B cell (primary cell): ENCODE results near the gene FUCA1.

Experiments used
- CTCF ChIP-seq: fragments of 200-600 bp; IDR thresholded peaks from one replicate; pipeline ENCODE4 v1.8.0; 2022; ENCODE audit warnings: antibody characterized with exemption, mild to moderate bottlenecking
- EZH2 ChIP-seq: IDR thresholded peaks from 2 replicates; pipeline ENCODE4 v1.6.1; 2012; ENCODE audit warnings: borderline replicate concordance, low read depth, mild to moderate bottlenecking, moderate library complexity, low read length; ENCODE audit not compliant: insufficient read depth, poor library complexity, severe bottlenecking

- TF ChIP-seq CTCF (peak; percentile 83), EZH2 (no peak)
Measured at GRCh38 chr1:23810818-23811540, 57.1 kb downstream of the FUCA1 start.
